ENCODE measurements around the gene APOH.

APOH gene

DNA sequence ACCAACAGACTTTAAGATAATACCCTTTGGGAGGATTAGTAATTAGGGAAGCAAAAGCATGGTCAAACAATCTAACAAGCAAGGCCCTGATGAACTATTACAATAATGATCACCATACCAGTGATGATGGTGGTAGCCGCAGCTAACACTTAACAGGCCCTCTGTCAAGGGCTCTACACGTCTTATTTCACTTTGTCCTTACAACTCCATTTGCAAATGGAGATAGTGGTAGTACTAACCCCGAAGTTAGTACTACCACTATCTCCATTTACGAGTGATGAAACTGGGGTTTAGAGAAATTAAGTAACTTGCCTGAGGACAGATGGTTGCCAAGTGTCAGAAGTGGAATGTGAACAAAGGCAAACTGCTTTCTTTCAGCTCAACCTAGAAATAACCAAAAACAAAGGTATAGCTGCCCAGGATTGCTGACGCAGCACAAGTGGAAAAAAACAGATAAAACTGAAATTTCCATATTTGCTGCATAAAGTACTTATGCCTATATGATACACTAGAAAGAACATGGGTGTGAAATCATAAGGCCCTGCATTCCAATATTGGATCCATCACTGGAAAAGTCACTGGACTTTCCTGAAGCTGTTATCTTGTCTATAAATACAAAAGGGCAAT, 61.9 kb downstream of the APOH start:
- Histone ChIP-seq H3K4me2 (ENCODE audit: low read length) (no peak overlapping the region), H3K79me2 (ENCODE audit: low read length) (no peaks in the 10 kb centered on the region)
- TF ChIP-seq EZH2phosphoT487 (IDR thresholded peaks at IDR 0.05; ENCODE audit: low read depth) = no peak
- TF ChIP-seq, protein P1, sequence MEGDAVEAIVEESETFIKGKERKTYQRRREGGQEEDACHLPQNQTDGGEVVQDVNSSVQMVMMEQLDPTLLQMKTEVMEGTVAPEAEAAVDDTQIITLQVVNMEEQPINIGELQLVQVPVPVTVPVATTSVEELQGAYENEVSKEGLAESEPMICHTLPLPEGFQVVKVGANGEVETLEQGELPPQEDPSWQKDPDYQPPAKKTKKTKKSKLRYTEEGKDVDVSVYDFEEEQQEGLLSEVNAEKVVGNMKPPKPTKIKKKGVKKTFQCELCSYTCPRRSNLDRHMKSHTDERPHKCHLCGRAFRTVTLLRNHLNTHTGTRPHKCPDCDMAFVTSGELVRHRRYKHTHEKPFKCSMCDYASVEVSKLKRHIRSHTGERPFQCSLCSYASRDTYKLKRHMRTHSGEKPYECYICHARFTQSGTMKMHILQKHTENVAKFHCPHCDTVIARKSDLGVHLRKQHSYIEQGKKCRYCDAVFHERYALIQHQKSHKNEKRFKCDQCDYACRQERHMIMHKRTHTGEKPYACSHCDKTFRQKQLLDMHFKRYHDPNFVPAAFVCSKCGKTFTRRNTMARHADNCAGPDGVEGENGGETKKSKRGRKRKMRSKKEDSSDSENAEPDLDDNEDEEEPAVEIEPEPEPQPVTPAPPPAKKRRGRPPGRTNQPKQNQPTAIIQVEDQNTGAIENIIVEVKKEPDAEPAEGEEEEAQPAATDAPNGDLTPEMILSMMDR (IDR thresholded peaks at IDR 0.05; ENCODE audit: low read depth, low read length) = no peak

DNA sequence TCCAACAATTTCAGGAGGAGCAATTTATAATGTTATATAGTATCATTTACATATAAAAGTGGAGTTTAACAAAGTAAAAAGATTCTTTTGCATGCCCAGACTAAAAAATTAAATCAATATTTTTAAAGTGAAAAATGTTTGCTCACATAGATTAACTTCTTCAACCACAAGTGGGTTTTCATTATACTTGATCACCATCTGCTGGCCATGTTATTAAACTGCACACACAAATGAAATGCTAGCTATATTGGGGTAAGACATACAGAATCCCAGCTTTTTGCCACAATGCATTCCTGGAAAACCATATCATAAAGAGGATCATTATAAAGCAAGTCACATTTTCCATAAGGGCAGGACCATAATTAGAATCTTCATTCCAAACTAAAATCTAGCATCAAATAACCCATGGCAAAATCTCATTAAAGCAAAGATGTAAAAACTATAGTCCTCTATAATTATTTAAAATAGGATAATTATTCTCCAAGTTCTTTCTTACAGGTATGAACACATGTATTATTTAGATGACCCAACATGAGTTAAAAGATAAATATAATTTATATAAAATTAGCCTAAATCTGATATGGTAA, 63.6 kb downstream of the APOH start:
- no peaks in the 10 kb centered on the region for H3K27me3 ChIP-seq (ENCODE audit: low read depth, low read length)
- no peak overlapping the region for H3K4me3 ChIP-seq (ENCODE audit: low read length)
- no peaks in the 10 kb centered on the region for H3K36me3 ChIP-seq (replicated peaks; ENCODE audit: low read depth, low read length)
- H3K4me2 ChIP-seq (ENCODE audit: low read length) = no peak overlapping the region
- H3K79me2 ChIP-seq (ENCODE audit: low read length) = no peaks in the 10 kb centered on the region
- no peak overlapping the region for H3K27ac ChIP-seq (ENCODE audit: low read length)
- H4K20me1 ChIP-seq (ENCODE audit: insufficient read depth, low read length) = no peaks in the 10 kb centered on the region
- no peaks in the 10 kb centered on the region for H3K9me3 ChIP-seq (ENCODE audit: insufficient read depth, low read length)
- TF ChIP-seq, protein P1 (IDR thresholded peaks at IDR 0.05; ENCODE audit: low read depth, low read length) = peak; percentile 79
- TF ChIP-seq EZH2phosphoT487 (IDR thresholded peaks at IDR 0.05; ENCODE audit: low read depth) = no peak
- no peak overlapping the region for H3K9ac ChIP-seq (ENCODE audit: low read length)
- no peaks in the 10 kb centered on the region for H3K4me1 ChIP-seq (ENCODE audit: low read length)
- H2AFZ ChIP-seq (ENCODE audit: low read depth, low read length) = no peak overlapping the region

More for the DNA sequence above, 61.9 kb downstream of the APOH start:
- Histone ChIP-seq H2AFZ (ENCODE audit: low read depth, low read length) (no peak overlapping the region), H3K27me3 (ENCODE audit: low read depth, low read length) (no peaks in the 10 kb centered on the region), H3K4me1 (ENCODE audit: low read length) (no peaks in the 10 kb centered on the region), H3K9me3 (ENCODE audit: insufficient read depth, low read length) (no peaks in the 10 kb centered on the region), H3K4me3 (ENCODE audit: low read length) (no peak overlapping the region), H3K36me3 (replicated peaks; ENCODE audit: low read depth, low read length) (no peaks in the 10 kb centered on the region), H4K20me1 (ENCODE audit: insufficient read depth, low read length) (no peaks in the 10 kb centered on the region), H3K27ac (ENCODE audit: low read length) (no peak overlapping the region), H3K9ac (ENCODE audit: low read length) (no peak overlapping the region)
